ENCODE results near the gene PITX1.

The PITX1 gene

GRCh38 chr5:135016861-135017290 is 17.2 kb downstream of the PITX1 start:
- TF ChIP-seq REST (IDR thresholded peaks at IDR 0.05; ENCODE audit: low read depth), result no peak
- no peak for TF ChIP-seq ZBTB7A (IDR thresholded peaks at IDR 0.05; ENCODE audit: low read depth)
- TF ChIP-seq FOXM1 (IDR thresholded peaks at IDR 0.05; ENCODE audit: borderline replicate concordance, low read depth), result no peak
- TF ChIP-seq CEBPB (IDR thresholded peaks at IDR 0.05), result no peak

- TF ChIP-seq ZBTB7A (IDR thresholded peaks at IDR 0.05; ENCODE audit: low read depth), result no peak
- no peak for TF ChIP-seq CREB1 (IDR thresholded peaks at IDR 0.05; ENCODE audit: low read depth)
- no peak for TF ChIP-seq TEAD4 (IDR thresholded peaks at IDR 0.05)
- TF ChIP-seq NFIC (IDR thresholded peaks at IDR 0.05), result no peak
- no peak for TF ChIP-seq TCF12 (IDR thresholded peaks at IDR 0.05; ENCODE audit: low read depth)
- TF ChIP-seq RAD21 (IDR thresholded peaks at IDR 0.05; ENCODE audit: low read depth), result no peak
- TF ChIP-seq EGR1 (IDR thresholded peaks at IDR 0.05), result no peak
- no peak for TF ChIP-seq EP300 (IDR thresholded peaks at IDR 0.05; ENCODE audit: borderline replicate concordance)
- TF ChIP-seq USF1 (IDR thresholded peaks at IDR 0.05), result no peak
- no peak for TF ChIP-seq YY1 (IDR thresholded peaks at IDR 0.05; ENCODE audit: low read depth)
- TF ChIP-seq TAF1 (IDR thresholded peaks at IDR 0.05; ENCODE audit: low read depth), result no peak
These were observed 18.1 kb downstream of the PITX1 start for GRCh38 chr5:135015942-135016341.

- TF ChIP-seq EGR1 (IDR thresholded peaks at IDR 0.05), result no peak
- no peak for TF ChIP-seq EP300 (IDR thresholded peaks at IDR 0.05; ENCODE audit: borderline replicate concordance)
- no peak for TF ChIP-seq RAD21 (IDR thresholded peaks at IDR 0.05; ENCODE audit: low read depth)
- TF ChIP-seq TCF12 (IDR thresholded peaks at IDR 0.05; ENCODE audit: low read depth), result no peak
- TF ChIP-seq TAF1 (IDR thresholded peaks at IDR 0.05; ENCODE audit: low read depth), result no peak
- no peak for TF ChIP-seq USF1 (IDR thresholded peaks at IDR 0.05)
- no peak for TF ChIP-seq TEAD4 (IDR thresholded peaks at IDR 0.05)
- no peak for TF ChIP-seq ZBTB7A (IDR thresholded peaks at IDR 0.05; ENCODE audit: low read depth)
- TF ChIP-seq CEBPB (IDR thresholded peaks at IDR 0.05), result no peak
- TF ChIP-seq FOXM1 (IDR thresholded peaks at IDR 0.05; ENCODE audit: borderline replicate concordance, low read depth), result no peak
- no peak for TF ChIP-seq NFIC (IDR thresholded peaks at IDR 0.05)
- TF ChIP-seq MAX (IDR thresholded peaks at IDR 0.05), result no peak
- TF ChIP-seq YY1 (IDR thresholded peaks at IDR 0.05; ENCODE audit: low read depth), result no peak
- TF ChIP-seq REST (IDR thresholded peaks at IDR 0.05; ENCODE audit: low read depth), result no peak
- TF ChIP-seq CREB1 (IDR thresholded peaks at IDR 0.05; ENCODE audit: low read depth), result no peak
These were observed 20.0 kb downstream of the PITX1 start for GRCh38 chr5:135013947-135014570.

GRCh38 chr5:135013445-135013844 is 20.6 kb downstream of the PITX1 start:
- TF ChIP-seq FOXM1 (IDR thresholded peaks at IDR 0.05; ENCODE audit: borderline replicate concordance, low read depth) (no peak), CEBPB (IDR thresholded peaks at IDR 0.05) (no peak), RAD21 (IDR thresholded peaks at IDR 0.05; ENCODE audit: low read depth) (no peak), TAF1 (IDR thresholded peaks at IDR 0.05; ENCODE audit: low read depth) (no peak), USF1 (IDR thresholded peaks at IDR 0.05) (no peak), TEAD4 (IDR thresholded peaks at IDR 0.05) (no peak), NFIC (IDR thresholded peaks at IDR 0.05) (no peak), TCF12 (IDR thresholded peaks at IDR 0.05; ENCODE audit: low read depth) (no peak)

- no peak for TF ChIP-seq REST (IDR thresholded peaks at IDR 0.05; ENCODE audit: low read depth)
- no peak for TF ChIP-seq TEAD4 (IDR thresholded peaks at IDR 0.05)
- no peak for TF ChIP-seq CEBPB (IDR thresholded peaks at IDR 0.05)
- no peak for TF ChIP-seq TCF12 (IDR thresholded peaks at IDR 0.05; ENCODE audit: low read depth)
- TF ChIP-seq MAX (IDR thresholded peaks at IDR 0.05), result no peak
- TF ChIP-seq FOXM1 (IDR thresholded peaks at IDR 0.05; ENCODE audit: borderline replicate concordance, low read depth), result no peak
- no peak for TF ChIP-seq TAF1 (IDR thresholded peaks at IDR 0.05; ENCODE audit: low read depth)
- TF ChIP-seq YY1 (IDR thresholded peaks at IDR 0.05; ENCODE audit: low read depth), result no peak
- no peak for TF ChIP-seq CREB1 (IDR thresholded peaks at IDR 0.05; ENCODE audit: low read depth)
- no peak for TF ChIP-seq ZBTB7A (IDR thresholded peaks at IDR 0.05; ENCODE audit: low read depth)
These were observed 21.1 kb downstream of the PITX1 start for GRCh38 chr5:135012951-135013391.
